Osteoblast (primary cell): ENCODE data around the gene C4orf50. TPM values are rescaled to one million over a fixed set of nuclear protein-coding genes. Genes with fewer than 3 reads are reported as not detected.

Experiments
- DNase-seq: peaks from one replicate; pipeline ENCODE4 v3.0.0; 2011; ENCODE audit warnings: low spot score, mixed read lengths; ENCODE audit not compliant: insufficient read length; ENCODE audit errors: missing footprints
- H2AFZ ChIP-seq: 2 replicates; pipeline ENCODE4 v1.6.0; 2011; ENCODE audit warnings: mild to moderate bottlenecking, low read length
- H3K27ac ChIP-seq: 2 replicates; pipeline ENCODE4 v1.5.1; 2011; ENCODE audit warnings: mild to moderate bottlenecking, low read depth, low read length, moderate library complexity
- H3K27me3 ChIP-seq: 2 replicates; pipeline ENCODE4 v1.6.0; 2012; ENCODE audit warnings: mild to moderate bottlenecking, control low read depth, inconsistent platforms, low read length, moderate library complexity; ENCODE audit not compliant: insufficient read depth
- H3K36me3 ChIP-seq: 2 replicates; pipeline ENCODE4 v1.5.1; 2011; ENCODE audit warnings: mild to moderate bottlenecking, low read length, control low read depth, moderate library complexity; ENCODE audit not compliant: insufficient read depth
- H3K4me1 ChIP-seq: 2 replicates; pipeline ENCODE4 v1.5.1; 2011; ENCODE audit warnings: mild to moderate bottlenecking, low read length, control low read depth, moderate library complexity; ENCODE audit not compliant: insufficient read depth
- H3K4me2 ChIP-seq: 2 replicates; pipeline ENCODE4 v1.6.0; 2011; ENCODE audit warnings: mild to moderate bottlenecking, low read length; ENCODE audit not compliant: insufficient read depth
- H3K4me3 ChIP-seq: fragments of 200-600 bp; sonication (generic); 3 replicates; pipeline ENCODE4 v1.5.1; 2012; ENCODE audit warnings: mild to moderate bottlenecking, low read length, inconsistent platforms; ENCODE audit not compliant: insufficient read depth
- H3K79me2 ChIP-seq: 2 replicates; pipeline ENCODE4 v1.6.0; 2012; ENCODE audit warnings: mild to moderate bottlenecking, low read length, control low read depth, inconsistent platforms; ENCODE audit not compliant: insufficient read depth
- H3K9me3 ChIP-seq: 2 replicates; pipeline ENCODE4 v1.5.1; 2011; ENCODE audit warnings: low read depth, low read length, control low read depth
- H4K20me1 ChIP-seq: 2 replicates; pipeline ENCODE4 v1.6.0; 2012; ENCODE audit warnings: mild to moderate bottlenecking, low read length, control low read depth; ENCODE audit not compliant: insufficient read depth
- total RNA-seq: library from RNA; depleted of rRNA; stranded (reverse); fragments of >200 nt; gene quantifications from 2 replicates; pipeline ENCODE4 v1.2.3, GENCODE V29; 2012
- TF ChIP-seq, protein P1 (sequence below): IDR thresholded peaks from 2 replicates; pipeline ENCODE4 v1.5.1; 2011; ENCODE audit warnings: mild to moderate bottlenecking, low read depth, low read length, moderate library complexity; ENCODE audit errors: extremely low read depth

The C4orf50 gene
- total RNA-seq, 1 donor, result not detected

DNA sequence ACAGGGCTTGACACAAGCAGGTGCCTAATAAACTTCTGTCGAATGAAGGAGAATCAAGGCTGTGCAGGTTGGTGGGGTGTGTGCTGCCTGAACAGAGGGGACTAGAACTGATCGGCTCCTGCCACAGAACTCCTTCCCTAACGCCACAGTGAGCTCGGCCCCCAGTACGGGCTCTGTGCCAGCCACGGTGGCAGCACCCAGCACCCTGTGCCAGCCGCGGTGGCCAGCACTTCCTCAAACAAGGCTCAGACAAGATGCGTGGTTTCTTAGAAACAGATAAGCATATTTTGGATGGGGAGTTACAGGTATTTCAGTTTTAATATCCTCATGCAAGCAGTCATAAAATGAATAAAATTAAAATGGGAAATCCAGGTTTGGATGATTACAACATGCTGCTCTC lies 26.0 kb upstream of the C4orf50 start:
- no peaks in the 10 kb centered on the region for H3K79me2 ChIP-seq
- no peaks in the 10 kb centered on the region for H3K9me3 ChIP-seq
- no peaks in the 10 kb centered on the region for H3K4me1 ChIP-seq
- TF ChIP-seq, protein P1, sequence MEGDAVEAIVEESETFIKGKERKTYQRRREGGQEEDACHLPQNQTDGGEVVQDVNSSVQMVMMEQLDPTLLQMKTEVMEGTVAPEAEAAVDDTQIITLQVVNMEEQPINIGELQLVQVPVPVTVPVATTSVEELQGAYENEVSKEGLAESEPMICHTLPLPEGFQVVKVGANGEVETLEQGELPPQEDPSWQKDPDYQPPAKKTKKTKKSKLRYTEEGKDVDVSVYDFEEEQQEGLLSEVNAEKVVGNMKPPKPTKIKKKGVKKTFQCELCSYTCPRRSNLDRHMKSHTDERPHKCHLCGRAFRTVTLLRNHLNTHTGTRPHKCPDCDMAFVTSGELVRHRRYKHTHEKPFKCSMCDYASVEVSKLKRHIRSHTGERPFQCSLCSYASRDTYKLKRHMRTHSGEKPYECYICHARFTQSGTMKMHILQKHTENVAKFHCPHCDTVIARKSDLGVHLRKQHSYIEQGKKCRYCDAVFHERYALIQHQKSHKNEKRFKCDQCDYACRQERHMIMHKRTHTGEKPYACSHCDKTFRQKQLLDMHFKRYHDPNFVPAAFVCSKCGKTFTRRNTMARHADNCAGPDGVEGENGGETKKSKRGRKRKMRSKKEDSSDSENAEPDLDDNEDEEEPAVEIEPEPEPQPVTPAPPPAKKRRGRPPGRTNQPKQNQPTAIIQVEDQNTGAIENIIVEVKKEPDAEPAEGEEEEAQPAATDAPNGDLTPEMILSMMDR, result no peak
- H3K4me2 ChIP-seq, result no peak overlapping the region
- H4K20me1 ChIP-seq, result no peaks in the 10 kb centered on the region
- no peak overlapping the region for H2AFZ ChIP-seq
- H3K27ac ChIP-seq, result no peak overlapping the region
- no peaks in the 10 kb centered on the region for H3K36me3 ChIP-seq
- no peaks in the 10 kb centered on the region for H3K27me3 ChIP-seq
- DNase-seq, result peak; percentile 46
- H3K4me3 ChIP-seq, result no peak overlapping the region

DNA sequence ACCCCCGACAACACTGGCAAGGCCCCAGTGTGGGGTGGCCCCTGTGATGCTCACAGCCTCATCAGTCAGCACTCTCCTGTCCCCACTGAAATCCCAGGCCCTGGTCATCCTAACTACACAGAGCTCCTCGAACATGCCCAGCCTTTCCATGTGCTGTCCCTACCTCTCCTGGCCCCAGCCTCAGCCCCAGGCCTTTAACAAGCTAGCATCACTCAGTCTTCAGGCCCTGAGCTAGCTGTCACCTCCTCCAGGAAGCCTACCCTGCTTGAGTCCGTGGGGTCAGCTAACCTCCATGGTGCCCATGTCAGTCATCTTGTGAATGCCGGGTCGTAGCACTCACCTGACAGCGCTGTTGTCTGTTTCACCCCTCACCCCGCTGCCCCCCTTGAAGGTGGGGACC lies 25.6 kb upstream of the C4orf50 start:
- Histone ChIP-seq H3K4me2 (no peak overlapping the region), H3K4me1 (no peaks in the 10 kb centered on the region), H3K36me3 (no peaks in the 10 kb centered on the region), H4K20me1 (no peaks in the 10 kb centered on the region), H3K27ac (no peak overlapping the region), H2AFZ (no peak overlapping the region), H3K79me2 (no peaks in the 10 kb centered on the region), H3K9me3 (no peaks in the 10 kb centered on the region), H3K4me3 (no peak overlapping the region), H3K27me3 (no peaks in the 10 kb centered on the region)
- DNase-seq, result peak; percentile 51
- TF ChIP-seq, protein P1, result no peak

DNA sequence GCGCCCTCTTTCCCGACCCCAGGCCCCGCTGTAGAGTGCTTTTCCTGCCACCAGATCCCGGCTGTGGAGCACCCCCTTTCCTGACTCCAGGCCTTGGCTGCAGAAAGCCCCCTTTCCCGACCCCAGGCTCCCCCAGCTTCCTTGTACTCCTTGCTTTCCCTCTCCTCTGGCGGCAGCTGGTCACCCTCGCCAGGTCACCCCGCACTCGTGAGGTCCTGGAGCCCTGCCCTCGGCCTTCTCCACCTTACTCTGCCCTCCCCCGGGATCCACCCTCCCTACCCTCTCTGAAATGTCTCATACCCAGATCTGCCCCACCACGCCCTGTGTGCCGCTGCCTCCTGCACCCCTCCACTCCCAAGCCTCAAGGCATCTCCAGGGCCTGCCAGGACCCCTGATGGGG lies 25.0 kb upstream of the C4orf50 start:
- no peaks in the 10 kb centered on the region for H3K9me3 ChIP-seq
- H3K79me2 ChIP-seq, result no peaks in the 10 kb centered on the region
- H3K4me2 ChIP-seq, result no peak overlapping the region
- TF ChIP-seq, protein P1, result no peak
- H3K27ac ChIP-seq, result no peak overlapping the region
- H2AFZ ChIP-seq, result no peak overlapping the region
- peak; percentile 62 for DNase-seq
- no peaks in the 10 kb centered on the region for H3K36me3 ChIP-seq
- H3K27me3 ChIP-seq, result no peaks in the 10 kb centered on the region
- no peaks in the 10 kb centered on the region for H3K4me1 ChIP-seq
- no peak overlapping the region for H3K4me3 ChIP-seq
- no peaks in the 10 kb centered on the region for H4K20me1 ChIP-seq

DNA sequence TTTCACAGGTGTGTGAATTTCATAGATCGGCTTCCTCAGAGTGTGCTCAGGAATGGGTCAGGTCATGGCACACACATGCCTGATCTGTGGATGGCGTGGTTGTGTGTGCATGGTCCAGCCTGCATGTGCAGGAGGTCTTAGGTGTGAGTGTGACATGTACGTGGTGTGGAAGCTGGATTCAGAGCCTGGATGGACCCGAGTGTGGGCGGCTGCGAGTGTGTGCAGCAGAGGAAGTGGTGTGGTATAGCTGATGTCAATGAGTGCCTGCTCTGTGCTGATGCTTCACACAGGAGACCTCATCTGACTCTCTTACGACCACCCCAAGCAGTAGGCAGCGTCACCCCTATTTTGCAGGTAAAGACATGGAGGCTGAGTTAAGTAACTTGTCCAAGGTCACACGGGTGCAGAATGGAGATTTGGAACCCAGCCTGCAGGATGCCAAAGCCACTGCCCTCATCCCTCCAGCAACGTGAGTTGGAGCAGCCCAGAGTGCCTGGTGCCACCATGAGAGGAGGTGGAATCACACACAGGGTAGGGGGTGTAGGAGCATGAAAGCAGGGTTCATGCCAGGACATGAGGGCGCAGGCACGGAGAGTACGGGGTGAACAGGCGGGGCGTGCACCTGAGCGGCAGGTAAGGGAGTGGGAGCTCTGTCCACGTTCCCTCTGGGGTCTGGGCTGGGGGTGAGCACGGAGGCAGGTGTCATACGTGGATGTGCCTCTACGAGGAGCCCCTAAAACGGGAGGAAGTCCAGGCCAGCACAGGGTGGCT lies 24.2 kb upstream of the C4orf50 start:
- no peaks in the 10 kb centered on the region for H3K4me1 ChIP-seq
- no peaks in the 10 kb centered on the region for H3K79me2 ChIP-seq
- H3K27me3 ChIP-seq, result no peaks in the 10 kb centered on the region
- no peak overlapping the region for H3K4me3 ChIP-seq
- H3K9me3 ChIP-seq, result no peaks in the 10 kb centered on the region
- no peak overlapping the region for H3K27ac ChIP-seq
- H4K20me1 ChIP-seq, result no peaks in the 10 kb centered on the region
- no peak overlapping the region for H2AFZ ChIP-seq
- H3K36me3 ChIP-seq, result no peaks in the 10 kb centered on the region
- no peak for DNase-seq
- TF ChIP-seq, protein P1, result no peak
- no peak overlapping the region for H3K4me2 ChIP-seq
